Measurements from ENCODE around the gene MACROD2. TPM values are rescaled to one million over a fixed set of nuclear protein-coding genes. Genes with fewer than 3 reads are reported as not detected.

The MACROD2 gene
- total and polyA plus RNA-seq, 2 of the 4 experiments (the other 2 are of a cell fraction) = not detected

GRCh38 chr20:15838466-15838865 is 1843.2 kb downstream of the MACROD2 start:
- CTCF ChIA-PET = interaction anchor here (0.6 to 0.7 kb wide), 2 partner anchors 8 to 1518 kb away, joined by 3 to 5 read pairs; no protein-coding TSS in a partner anchor
- no peak for ATAC-seq (ENCODE audit: low read depth)
- no peaks in the 10 kb centered on the region for H3K36me3 ChIP-seq (ENCODE audit: control insufficient read depth, insufficient read depth, low read length)

More at GRCh38 chr20:15838466-15838865, 1843.2 kb downstream of the MACROD2 start:
- in situ Hi-C loops (cut with MboI; ENCODE audit: low sequenced_read_pairs) = no loop called here
- H2AK5ac ChIP-seq (ENCODE audit: low read depth, low read length) = no peak overlapping the region
- no CpG with 5 or more reads among the region's 2 CpGs for WGBS, 2 experiments (ENCODE audit: extremely low coverage in 2 of 2, insufficient read length in 1 of 2)
- H3K4me2 ChIP-seq (ENCODE audit: low read depth, low read length) = no peak overlapping the region
- TF ChIP-seq RCOR1 (IDR thresholded peaks at IDR 0.05; ENCODE audit: insufficient replicate concordance, low read length) = no peak
- no peak for TF ChIP-seq NFE2L2 (IDR thresholded peaks at IDR 0.05; ENCODE audit: low read depth, low read length)
- TF ChIP-seq CEBPB (IDR thresholded peaks at IDR 0.05; ENCODE audit: low read depth, low read length) = no peak
- no peak for TF ChIP-seq CHD1 (IDR thresholded peaks at IDR 0.05; ENCODE audit: low read depth, low read length)
- TF ChIP-seq FOS (IDR thresholded peaks at IDR 0.05; ENCODE audit: low read depth, low read length) = no peak
- TF ChIP-seq, protein P1, sequence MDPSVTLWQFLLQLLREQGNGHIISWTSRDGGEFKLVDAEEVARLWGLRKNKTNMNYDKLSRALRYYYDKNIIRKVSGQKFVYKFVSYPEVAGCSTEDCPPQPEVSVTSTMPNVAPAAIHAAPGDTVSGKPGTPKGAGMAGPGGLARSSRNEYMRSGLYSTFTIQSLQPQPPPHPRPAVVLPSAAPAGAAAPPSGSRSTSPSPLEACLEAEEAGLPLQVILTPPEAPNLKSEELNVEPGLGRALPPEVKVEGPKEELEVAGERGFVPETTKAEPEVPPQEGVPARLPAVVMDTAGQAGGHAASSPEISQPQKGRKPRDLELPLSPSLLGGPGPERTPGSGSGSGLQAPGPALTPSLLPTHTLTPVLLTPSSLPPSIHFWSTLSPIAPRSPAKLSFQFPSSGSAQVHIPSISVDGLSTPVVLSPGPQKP (IDR thresholded peaks at IDR 0.05; ENCODE audit: borderline replicate concordance, low read depth, low read length) = no peak
- no peak for TF ChIP-seq MXI1 (IDR thresholded peaks at IDR 0.05; ENCODE audit: borderline replicate concordance, low read depth, low read length)
- no peak for TF ChIP-seq BHLHE40 (IDR thresholded peaks at IDR 0.05; ENCODE audit: low read depth, low read length)
- TF ChIP-seq USF2 (IDR thresholded peaks at IDR 0.05; ENCODE audit: low read depth, low read length) = no peak
- TF ChIP-seq RAD21 (IDR thresholded peaks at IDR 0.05; ENCODE audit: low read length) = no peak
- TF ChIP-seq RFX5 (IDR thresholded peaks at IDR 0.05; ENCODE audit: low read depth, low read length) = no peak
- no peak for TF ChIP-seq MAZ (IDR thresholded peaks at IDR 0.05; ENCODE audit: borderline replicate concordance, low read depth, low read length)
- no peak for TF ChIP-seq POLR2A (IDR thresholded peaks at IDR 0.05; ENCODE audit: low read depth, low read length)
- TF ChIP-seq CTCF (conservative IDR thresholded peaks at IDR 0.05; ENCODE audit: low read depth, low read length) = no peak
- TF ChIP-seq MAFK (IDR thresholded peaks at IDR 0.05; ENCODE audit: low read depth, low read length) = no peak
- TF ChIP-seq SMC3 (IDR thresholded peaks at IDR 0.05; ENCODE audit: low read depth, low read length) = no peak
- H3K9me1 ChIP-seq (ENCODE audit: insufficient read depth, low read length) = no peaks in the 10 kb centered on the region
- no peak overlapping the region for H3K27ac ChIP-seq (ENCODE audit: insufficient read depth, low read length)
- H2AK9ac ChIP-seq (replicated peaks; ENCODE audit: low read depth, low read length, poor library complexity) = no peak overlapping the region
- no peak overlapping the region for H3K4me3 ChIP-seq (ENCODE audit: insufficient read depth, low read depth, low read length)
- POLR2A ChIA-PET (ENCODE audit: unreplicated experiment) = no interaction called here
- no peak overlapping the region for H2AFZ ChIP-seq (replicated peaks; ENCODE audit: low read length, poor library complexity)
- H2BK5ac ChIP-seq (ENCODE audit: low read depth, low read length, poor library complexity, severe bottlenecking) = no peak overlapping the region
- no TSS peak for BruUV-seq (replicated peaks)
- intact Hi-C loops (cut with micrococcal nuclease) = no loop called here
- no peak overlapping the region for H4K91ac ChIP-seq (ENCODE audit: insufficient read depth, low read depth, low read length)
- no peak overlapping the region for H3K18ac ChIP-seq (ENCODE audit: low read depth, low read length)
- H3K27me3 ChIP-seq (ENCODE audit: control insufficient read depth, insufficient read depth, low read length) = no peaks in the 10 kb centered on the region
- H3K56ac ChIP-seq (ENCODE audit: extremely low read depth, insufficient read depth, low read length) = no peak overlapping the region
- no peak overlapping the region for H4K5ac ChIP-seq (ENCODE audit: low read depth, low read length)
- peaks cover 7% of the 10 kb centered on the region for H3K9me3 ChIP-seq (ENCODE audit: control insufficient read depth, insufficient read depth, low read length)
- dilution Hi-C loops (cut with HindIII; ENCODE audit: low sequenced_read_pairs, unreplicated experiment) = no loop called here
- H3K14ac ChIP-seq (replicated peaks; ENCODE audit: low read depth, low read length) = no peak overlapping the region
- H3K4ac ChIP-seq (ENCODE audit: low read depth, low read length) = no peak overlapping the region
- H2BK120ac ChIP-seq (ENCODE audit: low read depth, low read length) = no peak overlapping the region
- no peaks in the 10 kb centered on the region for H3K4me1 ChIP-seq (ENCODE audit: control insufficient read depth, insufficient read depth, low read length)
- H4K20me1 ChIP-seq (ENCODE audit: insufficient read depth, low read length) = no peaks in the 10 kb centered on the region
- H2BK20ac ChIP-seq (ENCODE audit: low read depth, low read length) = no peak overlapping the region
- no peak for DNase-seq
- no peak overlapping the region for H2BK15ac ChIP-seq (ENCODE audit: low read depth, low read length)
- no peak overlapping the region for H4K8ac ChIP-seq (ENCODE audit: low read depth in 2 of 2, low read length in 2 of 2)
- no peak overlapping the region for H3K9ac ChIP-seq (ENCODE audit: low read depth, low read length)
- no peak overlapping the region for H3K23ac ChIP-seq (ENCODE audit: low read depth, low read length)
- no peaks in the 10 kb centered on the region for H3K79me1 ChIP-seq (ENCODE audit: low read depth in 1 of 2, low read length in 2 of 2)

Measured in IMR-90 (cell line).